ENCODE results near the gene PLEKHN1. TPM values are rescaled to one million over a fixed set of nuclear protein-coding genes. Genes with fewer than 3 reads are reported as not detected.
"Not testable (repeated sequence)": the region's sequence is repeated elsewhere in the genome, so short reads cannot be mapped to it uniquely, and the experiment has no call there.

The PLEKHN1 gene
- total RNA-seq, 6 experiments from 2014 or later: 0.11 to 2.4 (median 0.26) TPM; not detected in 1

DNA sequence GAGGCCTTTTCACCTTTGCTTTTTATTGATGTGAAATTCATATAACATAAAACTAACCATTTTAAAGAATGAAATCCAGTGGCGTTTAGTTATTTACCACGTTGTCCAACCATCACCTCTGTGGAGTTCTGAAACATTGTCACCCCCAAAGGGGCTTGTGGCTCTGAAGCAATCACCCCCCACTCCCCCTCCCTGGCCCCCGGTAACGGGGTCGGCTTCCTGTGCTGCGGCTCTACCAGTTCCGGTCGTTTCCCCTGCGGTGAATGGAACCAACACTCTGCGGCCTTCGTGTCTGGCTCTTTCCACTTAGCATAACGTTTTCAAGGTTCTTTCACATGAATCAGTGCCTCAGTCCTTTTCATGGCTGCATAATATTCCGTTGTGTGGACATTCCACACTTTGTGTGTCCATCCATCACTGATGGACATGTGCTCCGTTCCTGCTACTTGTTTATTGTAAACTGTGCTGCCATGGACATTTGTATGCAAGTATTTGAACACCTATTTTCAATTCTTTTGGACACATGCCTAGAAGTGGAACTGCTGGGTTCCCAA, 45.2 kb downstream of the PLEKHN1 start:
- H3K27me3 ChIP-seq: no peaks in the 10 kb centered on the region
- TF ChIP-seq, protein P1, sequence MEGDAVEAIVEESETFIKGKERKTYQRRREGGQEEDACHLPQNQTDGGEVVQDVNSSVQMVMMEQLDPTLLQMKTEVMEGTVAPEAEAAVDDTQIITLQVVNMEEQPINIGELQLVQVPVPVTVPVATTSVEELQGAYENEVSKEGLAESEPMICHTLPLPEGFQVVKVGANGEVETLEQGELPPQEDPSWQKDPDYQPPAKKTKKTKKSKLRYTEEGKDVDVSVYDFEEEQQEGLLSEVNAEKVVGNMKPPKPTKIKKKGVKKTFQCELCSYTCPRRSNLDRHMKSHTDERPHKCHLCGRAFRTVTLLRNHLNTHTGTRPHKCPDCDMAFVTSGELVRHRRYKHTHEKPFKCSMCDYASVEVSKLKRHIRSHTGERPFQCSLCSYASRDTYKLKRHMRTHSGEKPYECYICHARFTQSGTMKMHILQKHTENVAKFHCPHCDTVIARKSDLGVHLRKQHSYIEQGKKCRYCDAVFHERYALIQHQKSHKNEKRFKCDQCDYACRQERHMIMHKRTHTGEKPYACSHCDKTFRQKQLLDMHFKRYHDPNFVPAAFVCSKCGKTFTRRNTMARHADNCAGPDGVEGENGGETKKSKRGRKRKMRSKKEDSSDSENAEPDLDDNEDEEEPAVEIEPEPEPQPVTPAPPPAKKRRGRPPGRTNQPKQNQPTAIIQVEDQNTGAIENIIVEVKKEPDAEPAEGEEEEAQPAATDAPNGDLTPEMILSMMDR (IDR thresholded peaks at IDR 0.05): no peak
- TF ChIP-seq POLR2A (IDR thresholded peaks at IDR 0.05): no peak
- no peak for ATAC-seq
- no peak overlapping the region for H3K27ac ChIP-seq
- peaks cover 0 to 22% (median 8%) of the 10 kb centered on the region in 4 donors for H3K4me1 ChIP-seq
- no peaks in the 10 kb centered on the region for H3K9me3 ChIP-seq
- H3K36me3 ChIP-seq: no peaks in the 10 kb centered on the region
- H3K4me3 ChIP-seq: no peak overlapping the region
- no peak for DNase-seq
- intact Hi-C loops (cut with DNase I): no loop called here
- WGBS (ENCODE audit: insufficient coverage, low coverage, low lambda C conversion rate, missing lambda C conversion rate): 46% methylated on average over 7 of the region's 14 CpGs

DNA sequence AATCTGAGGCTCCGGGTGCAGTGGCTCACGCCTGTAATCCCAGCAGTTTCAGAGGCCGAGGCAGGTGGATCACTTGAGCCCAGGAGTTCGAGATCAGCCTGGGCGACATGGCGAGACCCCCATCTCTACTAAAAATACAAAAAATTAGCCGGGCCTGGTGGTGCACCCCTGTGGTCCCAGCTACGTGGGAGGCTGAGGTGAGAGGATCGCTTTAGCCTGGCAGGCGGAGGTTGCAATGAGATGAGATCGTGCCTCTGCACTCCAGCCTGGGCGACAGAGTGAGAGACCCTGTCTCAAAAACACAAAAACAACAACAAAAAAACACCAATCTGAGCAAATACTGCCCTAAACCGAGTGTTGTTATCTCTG, 46.4 kb downstream of the PLEKHN1 start:
- H3K9me3 ChIP-seq; H3K27me3 ChIP-seq; intact Hi-C loops (cut with DNase I); H3K36me3 ChIP-seq: not testable (repeated sequence)
- DNase-seq (peak; percentile 22 to 43 (median 31)), ATAC-seq (peak in 1 of 4 donors; percentile 4)
- Histone ChIP-seq H3K4me3 (peak overlapping the region; percentile 54 to 79 (median 65)), H3K4me1 (peaks cover 0 to 16% (median 5%) of the 10 kb centered on the region in 4 donors), H3K27ac (peak overlapping the region; percentile 85 to 93 (median 91))
- 50% methylated on average over 13 of the region's 13 CpGs for WGBS (ENCODE audit: insufficient coverage, low coverage, low lambda C conversion rate, missing lambda C conversion rate)

- Histone ChIP-seq H3K27ac (peak within 1 kb of the TSS; percentile 85 to 93 (median 91)), H3K36me3 (no peaks in the 10 kb centered on the region), H3K9me3 (no peaks in the 10 kb centered on the region), H3K27me3 (no peaks in the 10 kb centered on the region), H3K4me1 (peaks cover 0 to 16% (median 5%) of the 10 kb centered on the region in 4 donors), H3K4me3 (peak within 1 kb of the TSS; percentile 54 to 79 (median 65))
- DNase-seq (peak; percentile 93 to 95 (median 94)), ATAC-seq (peak; percentile 94 to 98 (median 96))
- 2% methylated on average over 17 of the region's 30 CpGs for WGBS (ENCODE audit: insufficient coverage, low coverage, low lambda C conversion rate, missing lambda C conversion rate)
- intact Hi-C loops (cut with DNase I): no loop called here
- TF ChIP-seq, protein P1 (IDR thresholded peaks at IDR 0.05): peak in 1 of 4 donors; percentile 8
- peak; percentile 90 for TF ChIP-seq POLR2A (IDR thresholded peaks at IDR 0.05)
Measured at GRCh38 chr1:1013105-1013921, 47.0 kb downstream of the PLEKHN1 start, which contains the start of gene ISG15. ISG15 (plus strand) TSS chr1:1013497; CDS start chr1:1013574, 77 bp downstream.

DNA sequence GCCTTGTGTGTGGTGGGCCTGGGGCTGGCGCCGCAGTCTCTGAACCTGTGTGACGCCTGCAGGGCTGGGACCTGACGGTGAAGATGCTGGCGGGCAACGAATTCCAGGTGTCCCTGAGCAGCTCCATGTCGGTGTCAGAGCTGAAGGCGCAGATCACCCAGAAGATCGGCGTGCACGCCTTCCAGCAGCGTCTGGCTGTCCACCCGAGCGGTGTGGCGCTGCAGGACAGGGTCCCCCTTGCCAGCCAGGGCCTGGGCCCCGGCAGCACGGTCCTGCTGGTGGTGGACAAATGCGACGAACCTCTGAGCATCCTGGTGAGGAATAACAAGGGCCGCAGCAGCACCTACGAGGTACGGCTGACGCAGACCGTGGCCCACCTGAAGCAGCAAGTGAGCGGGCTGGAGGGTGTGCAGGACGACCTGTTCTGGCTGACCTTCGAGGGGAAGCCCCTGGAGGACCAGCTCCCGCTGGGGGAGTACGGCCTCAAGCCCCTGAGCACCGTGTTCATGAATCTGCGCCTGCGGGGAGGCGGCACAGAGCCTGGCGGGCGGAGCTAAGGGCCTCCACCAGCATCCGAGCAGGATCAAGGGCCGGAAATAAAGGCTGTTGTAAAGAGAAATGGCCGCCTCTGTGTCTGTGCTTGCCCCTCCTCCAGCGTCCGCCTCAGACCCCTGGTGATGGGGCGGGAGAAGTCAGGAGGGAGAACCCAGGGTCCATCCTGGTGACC, 47.8 kb downstream of the PLEKHN1 start:
- Histone ChIP-seq H3K9me3 (no peaks in the 10 kb centered on the region), H3K36me3 (no peaks in the 10 kb centered on the region), H3K4me3 (peak overlapping the region; percentile 54 to 79 (median 65)), H3K27me3 (no peaks in the 10 kb centered on the region), H3K4me1 (peaks cover 0 to 19% (median 5%) of the 10 kb centered on the region in 4 donors), H3K27ac (peak overlapping the region; percentile 85 to 93 (median 91))
- TF ChIP-seq, protein P1 (IDR thresholded peaks at IDR 0.05): no peak
- no peak for TF ChIP-seq POLR2A (IDR thresholded peaks at IDR 0.05)
- 47% methylated on average over 3 of the region's 41 CpGs for WGBS (ENCODE audit: insufficient coverage, low coverage, low lambda C conversion rate, missing lambda C conversion rate)
- peak in 2 of 4 donors; percentile 1 to 3 for ATAC-seq
- intact Hi-C loops (cut with DNase I): no loop called here
- DNase-seq: peak in 1 of 3 donors; percentile 30

Data from right lobe of liver (tissue), 6 donors.